Transverse colon (tissue), 4 donors: ENCODE data around the gene SRP54. TPM values are rescaled to one million over a fixed set of nuclear protein-coding genes. Genes with fewer than 3 reads are reported as not detected.
A peak's percentile ranks its signal among the peaks of the same experiment; 100 is the strongest.

Experiments used
- DNase-seq: peaks from one replicate; pipeline ENCODE4 v3.0.0-alpha.2; 2019
- H3K27ac ChIP-seq, 4 donors: fragments of 200-600 bp; sonication (generic); 2 replicates each; pipeline ENCODE4 v1.5.1; 2016 to 2018; ENCODE audit warnings: inconsistent platforms in 4 of 4
- H3K27me3 ChIP-seq: fragments of 200-600 bp; sonication (generic); 2 replicates; pipeline ENCODE4 v1.5.1; 2017; ENCODE audit warnings: inconsistent platforms
- H3K36me3 ChIP-seq, 4 donors: fragments of 200-600 bp; sonication (generic); 2 replicates each; pipeline ENCODE4 v1.5.1; 2017 to 2019; ENCODE audit warnings: inconsistent platforms in 4 of 4
- H3K4me1 ChIP-seq, 4 donors: fragments of 200-600 bp; sonication (generic); 2 replicates each; pipeline ENCODE4 v1.5.1; 2017 to 2020; ENCODE audit warnings: inconsistent platforms in 4 of 4
- H3K4me3 ChIP-seq, 4 donors: fragments of 200-600 bp; sonication (generic); 1 replicate in 1 of 4; 2 replicates in 3 of 4; pipeline versions ENCODE4 v1.5.1 to v1.6.1; 2017 to 2019; ENCODE audit warnings: inconsistent platforms in 4 of 4
- H3K9me3 ChIP-seq, 2 donors: fragments of 200-600 bp; sonication (generic); 2 replicates each; pipeline ENCODE4 v1.5.1; 2017 to 2019; ENCODE audit warnings: inconsistent platforms in 2 of 2
- EP300 ChIP-seq: sonication (generic); formaldehyde crosslinking; IDR thresholded peaks from one replicate; pipeline ENCODE4 v1.6.1; 2017; ENCODE audit warnings: antibody characterized with exemption, low read depth
- POLR2A ChIP-seq: fragments of 450-650 bp; IDR thresholded peaks from one replicate; pipeline ENCODE4 v1.6.1; 2016; ENCODE audit warnings: antibody characterized with exemption, mild to moderate bottlenecking, moderate library complexity
- POLR2AphosphoS5 ChIP-seq, 3 donors: sonication (generic); formaldehyde crosslinking; IDR thresholded peaks; one replicate each; pipeline ENCODE4 v1.6.1; 2016; ENCODE audit warnings: antibody characterized with exemption in 3 of 3
- WGBS, 2 donors: methylation state at CpG; one replicate each; pipeline ENCODE4 v1.1.5; 2018; ENCODE audit warnings: low coverage in 1 of 2; 5-methylcytosine and 5-hydroxymethylcytosine counted together
- in situ Hi-C, 4 donors: fragments of 200-750 bp; cut with MboI; loops; one replicate each; pipeline versions ENCODE4 v1.15.0 to v1.15.1; 2017; ENCODE audit warnings: low sequenced_read_pairs in 3 of 4, low pct_ligation_motif_present in 1 of 4, low pct_unique_long_range_greater_than_20kb in 1 of 4
- intact Hi-C: fragments of 100-400 bp; cut with DNase I; formaldehyde crosslinking; loops from one replicate; pipeline ENCODE4 v1.15.1; 2023; ENCODE audit warnings: low total_unique reads
- total RNA-seq, 4 donors: library from RNA; depleted of rRNA; stranded (reverse); fragments of >200 nt; gene quantifications; one replicate each; pipeline ENCODE4 v1.1.0, GENCODE V29; 2016
- TF ChIP-seq, protein P1 (sequence below), 5 experiments: fragments of 200-600 bp in 3 of 5; fragments of 450-650 bp in 2 of 5; sonication (generic) in 3 of 5; IDR thresholded peaks; 1 replicate in 2 of 5; 2 replicates in 3 of 5; pipeline ENCODE4 v1.5.1; 2016 to 2017; ENCODE audit warnings: antibody characterized with exemption in 5 of 5, inconsistent platforms in 3 of 5, mild to moderate bottlenecking in 2 of 5, moderate library complexity in 1 of 5

Gene SRP54
- total RNA-seq, 4 donors from 2014 or later, result 14.7 to 63.4 (median 35.2) TPM

DNA sequence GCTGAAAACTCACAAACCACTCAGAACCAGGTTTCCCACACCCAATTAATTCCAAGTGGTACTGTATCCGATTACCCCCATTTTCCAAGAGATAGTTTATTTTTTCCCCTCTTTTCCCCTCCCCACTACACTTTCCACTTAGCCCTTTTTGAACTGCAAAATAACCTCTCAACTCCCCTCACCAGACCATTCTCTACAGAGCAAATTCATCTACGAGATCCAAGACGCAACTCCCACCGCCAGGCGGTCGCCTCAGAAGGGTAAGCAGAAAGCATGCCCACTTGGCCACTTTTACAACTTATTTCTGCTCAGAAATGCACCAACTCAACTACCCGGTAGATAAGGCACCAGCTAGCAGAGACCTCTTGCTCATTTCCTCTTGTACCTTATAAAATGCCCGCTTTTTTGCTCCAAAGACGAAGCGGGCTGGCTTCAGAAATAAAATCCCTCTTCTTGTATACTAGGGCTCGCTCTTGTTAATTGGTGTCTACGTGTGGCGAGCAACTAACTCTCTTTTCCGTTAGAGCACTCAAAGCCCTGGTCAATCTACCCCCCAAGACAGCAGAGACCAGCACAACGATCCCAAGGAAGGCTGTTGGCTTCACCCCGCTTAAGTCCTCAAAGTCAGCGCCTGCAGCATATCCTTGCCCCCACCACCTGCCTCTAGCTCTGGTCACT, 910 bp upstream of the SRP54 start:
- Histone ChIP-seq H3K27me3 (no peaks in the 10 kb centered on the region), H3K4me1 (peaks cover 5 to 43% (median 25%) of the 10 kb centered on the region in 4 donors), H3K9me3 (no peaks in the 10 kb centered on the region), H3K4me3 (peak overlapping the region; percentile 21 to 86 (median 66)), H3K36me3 (no peaks in the 10 kb centered on the region), H3K27ac (peak overlapping the region; percentile 88 to 99 (median 94))
- in situ Hi-C loops (loop anchor here in 1 of 4 donors (10.0 kb wide), 1 partner anchor 107 kb away; the partner anchor contains the start of gene BAZ1A), intact Hi-C loops (loop anchor here (10.0 kb wide), 1 partner anchor 107 kb away; the partner anchor contains the start of gene BAZ1A)
- peak; percentile 35 for DNase-seq
- WGBS, 2 donors, result 0% methylated on average over 11 to 17 of the region's 17 CpGs
- TF ChIP-seq, protein P1, sequence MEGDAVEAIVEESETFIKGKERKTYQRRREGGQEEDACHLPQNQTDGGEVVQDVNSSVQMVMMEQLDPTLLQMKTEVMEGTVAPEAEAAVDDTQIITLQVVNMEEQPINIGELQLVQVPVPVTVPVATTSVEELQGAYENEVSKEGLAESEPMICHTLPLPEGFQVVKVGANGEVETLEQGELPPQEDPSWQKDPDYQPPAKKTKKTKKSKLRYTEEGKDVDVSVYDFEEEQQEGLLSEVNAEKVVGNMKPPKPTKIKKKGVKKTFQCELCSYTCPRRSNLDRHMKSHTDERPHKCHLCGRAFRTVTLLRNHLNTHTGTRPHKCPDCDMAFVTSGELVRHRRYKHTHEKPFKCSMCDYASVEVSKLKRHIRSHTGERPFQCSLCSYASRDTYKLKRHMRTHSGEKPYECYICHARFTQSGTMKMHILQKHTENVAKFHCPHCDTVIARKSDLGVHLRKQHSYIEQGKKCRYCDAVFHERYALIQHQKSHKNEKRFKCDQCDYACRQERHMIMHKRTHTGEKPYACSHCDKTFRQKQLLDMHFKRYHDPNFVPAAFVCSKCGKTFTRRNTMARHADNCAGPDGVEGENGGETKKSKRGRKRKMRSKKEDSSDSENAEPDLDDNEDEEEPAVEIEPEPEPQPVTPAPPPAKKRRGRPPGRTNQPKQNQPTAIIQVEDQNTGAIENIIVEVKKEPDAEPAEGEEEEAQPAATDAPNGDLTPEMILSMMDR (IDR thresholded peaks at IDR 0.05), result peak in 4 of 5 experiments; percentile 1 to 39 (median 24)
- no peak for TF ChIP-seq POLR2A

DNA sequence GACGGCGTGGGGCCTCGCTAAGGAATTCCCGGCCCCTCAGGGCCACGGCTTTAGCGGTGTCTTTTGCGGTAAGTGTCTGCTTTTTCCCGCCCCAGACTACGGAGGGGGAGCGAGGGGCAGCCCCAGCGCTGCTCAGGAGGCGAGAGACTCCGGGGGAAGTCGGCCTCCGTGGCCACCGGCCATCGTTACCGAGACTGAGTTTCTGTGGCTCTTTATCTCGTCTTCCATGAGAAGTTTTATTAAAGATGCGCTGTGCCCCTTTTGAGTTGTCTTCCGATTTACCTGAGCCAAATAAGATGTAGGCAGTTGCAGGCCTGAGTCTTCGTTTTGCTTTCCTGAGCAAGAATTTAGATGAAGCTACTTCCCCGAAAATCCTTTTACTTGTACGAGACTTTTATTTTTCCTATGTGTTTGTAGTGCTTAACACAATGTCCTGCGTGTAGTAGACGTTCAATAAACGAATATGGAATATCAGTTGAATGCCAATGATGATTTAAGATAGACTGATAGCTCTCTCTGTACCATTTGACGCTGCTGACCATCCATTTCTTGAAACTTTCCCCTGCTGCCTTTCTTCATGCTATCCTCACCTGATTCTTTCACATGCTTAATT, 462 bp downstream of the SRP54 start:
- H3K4me3 ChIP-seq, result peak overlapping the region; percentile 48 to 86 (median 66)
- peak overlapping the region; percentile 88 to 99 (median 94) for H3K27ac ChIP-seq
- H3K9me3 ChIP-seq, result no peaks in the 10 kb centered on the region
- peaks cover 5 to 43% (median 25%) of the 10 kb centered on the region in 4 donors for H3K4me1 ChIP-seq
- TF ChIP-seq POLR2A (no peak), EP300 (no peak), POLR2AphosphoS5 (IDR thresholded peaks at IDR 0.05) (no peak)
- TF ChIP-seq, protein P1 (IDR thresholded peaks at IDR 0.05), result no peak
- H3K27me3 ChIP-seq, result no peaks in the 10 kb centered on the region
- no peaks in the 10 kb centered on the region for H3K36me3 ChIP-seq
- WGBS, 2 donors, result 0% methylated on average over 9 to 28 of the region's 28 CpGs
- no peak for DNase-seq
- intact Hi-C loops (loop anchor here (10.0 kb wide), 1 partner anchor 108 kb away; the partner anchor contains the start of gene BAZ1A), in situ Hi-C loops (loop anchor here in 1 of 4 donors (10.0 kb wide), 1 partner anchor 108 kb away; the partner anchor contains the start of gene BAZ1A)

DNA sequence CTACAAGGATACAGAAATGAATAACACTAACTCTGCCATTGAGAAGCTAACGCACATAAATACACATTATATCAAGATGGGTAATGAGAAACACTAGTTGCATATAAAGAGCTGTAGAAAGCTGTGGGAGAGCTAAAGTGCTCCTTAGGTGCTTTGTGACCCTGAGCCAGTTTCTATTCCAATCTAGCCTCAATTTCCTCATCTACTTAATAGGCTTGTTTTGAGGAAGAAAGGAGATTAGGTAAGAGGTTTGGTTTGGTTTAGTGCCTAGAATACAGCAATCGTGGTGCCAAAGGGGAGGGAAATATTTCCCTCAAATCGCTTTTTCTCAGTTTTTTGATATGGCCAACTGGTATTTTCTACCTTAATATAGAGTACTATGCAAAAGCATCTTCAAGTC, 994 bp downstream of the SRP54 start:
- H3K27ac ChIP-seq, result peak overlapping the region; percentile 88 to 99 (median 94)
- no peaks in the 10 kb centered on the region for H3K9me3 ChIP-seq
- in situ Hi-C loops (loop anchor here in 1 of 4 donors (10.0 kb wide), 1 partner anchor 109 kb away; the partner anchor contains the start of gene BAZ1A), intact Hi-C loops (loop anchor here (10.0 kb wide), 1 partner anchor 109 kb away; the partner anchor contains the start of gene BAZ1A)
- no peaks in the 10 kb centered on the region for H3K27me3 ChIP-seq
- TF ChIP-seq, protein P1 (IDR thresholded peaks at IDR 0.05), result no peak
- no peak for TF ChIP-seq EP300
- no peak for TF ChIP-seq POLR2AphosphoS5 (IDR thresholded peaks at IDR 0.05)
- TF ChIP-seq POLR2A, result no peak
- peaks cover 5 to 43% (median 25%) of the 10 kb centered on the region in 4 donors for H3K4me1 ChIP-seq
- H3K36me3 ChIP-seq, result no peaks in the 10 kb centered on the region
- H3K4me3 ChIP-seq, result peak overlapping the region in 3 of 4 donors; percentile 56 to 86 (median 77)
- DNase-seq, result no peak
- WGBS, 2 donors, result 31 to 60% methylated on average over 2 to 3 of the region's 3 CpGs

DNA sequence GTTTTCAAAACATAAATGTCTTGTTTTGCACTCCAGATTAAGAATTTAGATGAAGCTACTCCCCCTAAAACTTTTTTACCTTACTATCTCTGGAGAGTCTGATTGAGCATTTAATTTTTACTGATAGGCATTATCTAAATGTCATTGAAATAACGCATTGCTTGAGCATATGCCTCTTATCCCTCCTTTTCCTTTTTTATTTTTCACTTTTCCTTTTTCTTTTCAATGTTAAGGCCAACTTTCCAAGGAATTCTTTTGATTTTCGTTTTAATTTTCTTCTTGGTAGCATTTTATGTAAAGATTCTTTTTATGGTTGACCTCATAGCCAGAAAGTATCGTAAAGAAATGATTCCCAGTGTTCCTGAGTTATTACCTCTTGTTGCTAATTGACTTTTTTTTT, 2.9 kb downstream of the SRP54 start:
- WGBS, 2 donors, result 82 to 83% methylated on average over 3 of the region's 3 CpGs
- Histone ChIP-seq H3K36me3 (no peaks in the 10 kb centered on the region), H3K27ac (no peak overlapping the region), H3K27me3 (no peaks in the 10 kb centered on the region), H3K4me3 (no peak overlapping the region), H3K9me3 (no peaks in the 10 kb centered on the region), H3K4me1 (peaks cover 5 to 37% (median 19%) of the 10 kb centered on the region in 4 donors)
- TF ChIP-seq POLR2AphosphoS5 (IDR thresholded peaks at IDR 0.05) (no peak), EP300 (no peak), POLR2A (no peak)
- TF ChIP-seq, protein P1 (IDR thresholded peaks at IDR 0.05), result no peak
- in situ Hi-C loops, result loop anchor here in 1 of 4 donors (10.0 kb wide), 1 partner anchor 111 kb away; the partner anchor contains the start of gene BAZ1A
- intact Hi-C loops, result loop anchor here (10.0 kb wide), 1 partner anchor 111 kb away; the partner anchor contains the start of gene BAZ1A
- DNase-seq, result no peak
